ENCODE measurements around the gene UST. TPM values are rescaled to one million over a fixed set of nuclear protein-coding genes. Genes with fewer than 3 reads are reported as not detected.
A peak's percentile ranks its signal among the peaks of the same experiment; 100 is the strongest.

Gene UST
- total and polyA plus RNA-seq, 2 donors (not counting 1 experiment from before 2014, with no cell fraction given), result 7.3 to 16.9 TPM

DNA sequence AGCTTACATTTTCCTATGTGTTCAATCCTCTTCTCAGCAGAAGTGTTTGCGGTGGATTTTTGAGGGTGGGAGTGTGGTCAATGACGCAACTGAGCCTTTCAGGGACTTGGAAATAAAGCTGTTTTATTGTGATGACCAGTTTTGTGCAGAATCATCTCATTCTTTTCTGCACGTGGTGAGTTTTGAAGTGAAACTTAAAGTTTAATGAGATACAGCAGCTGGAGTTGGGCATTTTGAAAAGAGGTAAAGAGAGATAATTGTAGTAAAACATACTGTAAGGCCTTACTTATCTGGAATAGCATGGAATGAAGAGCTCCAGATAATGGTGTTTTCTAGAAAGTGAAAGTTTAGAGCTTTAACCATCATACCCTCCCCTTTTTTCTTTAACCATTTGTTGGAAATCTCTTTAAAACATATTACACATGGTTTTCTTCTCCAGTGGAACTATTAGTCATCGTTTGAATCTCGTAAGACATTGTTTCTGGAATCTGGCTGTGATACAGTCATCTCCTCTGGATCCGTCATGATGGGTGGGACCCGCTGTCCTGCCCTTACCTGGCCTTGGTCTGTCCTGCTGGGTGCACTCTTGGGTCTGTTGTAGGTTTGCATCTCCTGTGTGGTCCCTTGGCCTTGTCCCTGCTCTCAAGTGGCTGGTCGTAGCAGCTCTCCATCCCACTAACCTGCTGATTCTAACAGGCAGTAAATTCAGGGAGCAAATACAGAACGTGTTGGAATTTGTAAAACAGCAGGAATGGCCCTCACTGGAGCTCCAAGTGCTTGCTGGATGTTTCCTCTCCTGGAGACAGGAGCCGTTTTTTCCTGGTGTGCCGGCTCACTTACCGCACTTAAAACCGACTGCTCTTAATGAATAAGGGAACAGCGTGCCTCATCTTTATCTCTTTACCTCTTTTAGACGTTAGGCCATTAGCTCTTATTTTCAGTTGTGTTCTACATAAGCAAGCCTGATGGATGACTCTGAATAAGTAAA lies 29.8 kb downstream of the UST start:
- 96% methylated on average over 8 of the region's 15 CpGs for WGBS (ENCODE audit: insufficient coverage)
- Histone ChIP-seq H3K4me2 (replicated peaks; ENCODE audit: low read depth, low read length, poor library complexity, severe bottlenecking) (peak overlapping the region; percentile 32), H2AFZ (ENCODE audit: insufficient read depth, low read depth, low read length, poor library complexity, severe bottlenecking) (no peak overlapping the region), H3K36me3 (replicated peaks in 1 of 2; ENCODE audit: control extremely low read depth in 1 of 2, control insufficient read depth in 1 of 2, extremely low read depth in 1 of 2, insufficient read depth in 2 of 2, low read length in 1 of 2) (no peaks in the 10 kb centered on the region), H3K9ac (ENCODE audit: low read length) (peak overlapping the region; percentile 11), H3K79me2 (ENCODE audit: control insufficient read depth, insufficient read depth, low read length) (peaks cover 96% of the 10 kb centered on the region), H3K9me3 (ENCODE audit: control extremely low read depth in 1 of 3, control insufficient read depth in 2 of 3, insufficient read depth in 1 of 3, low read length in 2 of 3) (no peaks in the 10 kb centered on the region), H3K4me3 (ENCODE audit: control extremely low read depth in 1 of 5, extremely low read depth in 1 of 5, insufficient read depth in 1 of 5, low read depth in 2 of 5, low read length in 4 of 5) (no peak overlapping the region), H3K4me1 (ENCODE audit: control insufficient read depth in 2 of 2, insufficient read depth in 2 of 2, low read length in 2 of 2) (peaks cover 35% of the 10 kb centered on the region in 2 donors), H3K27ac (ENCODE audit: low read length in 2 of 2) (no peak overlapping the region), H4K20me1 (ENCODE audit: control insufficient read depth, insufficient read depth, low read length, poor library complexity, severe bottlenecking) (no peaks in the 10 kb centered on the region), H3K27me3 (replicated peaks in 1 of 4; ENCODE audit: control extremely low read depth in 1 of 4, control insufficient read depth in 3 of 4, insufficient read depth in 4 of 4, low read length in 3 of 4) (no peaks in the 10 kb centered on the region)
- POLR2A ChIA-PET, result no interaction called here
- no peak for ATAC-seq (ENCODE audit: low read depth)
- intact Hi-C loops (cut with micrococcal nuclease), result no loop called here
- Mint-ChIP-seq H3K27me3 (no peaks in the 10 kb centered on the region), H3K27ac (peak overlapping the region; percentile 32), H3K4me1 (peaks cover 52% of the 10 kb centered on the region), H3K9me3 (ENCODE audit: insufficient read depth) (no peaks in the 10 kb centered on the region), H3K4me3 (peak overlapping the region; percentile 2)
- DNase-seq, result no peak
- TF ChIP-seq CTCF (IDR thresholded peaks at IDR 0.05), result no peak
- TF ChIP-seq EZH2 (IDR thresholded peaks at IDR 0.05; ENCODE audit: borderline replicate concordance, insufficient read depth, low read depth, low read length, poor library complexity, severe bottlenecking), result no peak
- CTCF ChIA-PET, result interaction anchor here (0.7 to 2.9 kb wide), 3 partner anchors 15 to 29 kb away, joined by 3 to 14 read pairs (median 5); partner anchors contain the start of gene UST

GRCh38 chr6:148779142-148779562 lies 32.3 kb downstream of the UST start:
- H3K27ac ChIP-seq (ENCODE audit: low read length in 2 of 2), result no peak overlapping the region
- H3K9me3 Mint-ChIP-seq (ENCODE audit: insufficient read depth), result no peaks in the 10 kb centered on the region
- no peaks in the 10 kb centered on the region for H3K36me3 ChIP-seq (replicated peaks in 1 of 2; ENCODE audit: control extremely low read depth in 1 of 2, control insufficient read depth in 1 of 2, extremely low read depth in 1 of 2, insufficient read depth in 2 of 2, low read length in 1 of 2)
- H3K4me3 ChIP-seq (ENCODE audit: control extremely low read depth in 1 of 5, extremely low read depth in 1 of 5, insufficient read depth in 1 of 5, low read depth in 2 of 5, low read length in 4 of 5), result no peak overlapping the region
- ATAC-seq (ENCODE audit: low read depth), result no peak
- H3K9me3 ChIP-seq (ENCODE audit: control extremely low read depth in 1 of 3, control insufficient read depth in 2 of 3, insufficient read depth in 1 of 3, low read length in 2 of 3), result no peaks in the 10 kb centered on the region
- peaks cover 89% of the 10 kb centered on the region for H3K79me2 ChIP-seq (ENCODE audit: control insufficient read depth, insufficient read depth, low read length)
- H3K4me3 Mint-ChIP-seq, result no peak overlapping the region
- no peaks in the 10 kb centered on the region for H3K27me3 ChIP-seq (replicated peaks in 1 of 4; ENCODE audit: control extremely low read depth in 1 of 4, control insufficient read depth in 3 of 4, insufficient read depth in 4 of 4, low read length in 3 of 4)
- H2AFZ ChIP-seq (ENCODE audit: insufficient read depth, low read depth, low read length, poor library complexity, severe bottlenecking), result no peak overlapping the region
- H3K27me3 Mint-ChIP-seq, result no peaks in the 10 kb centered on the region
- no peak for TF ChIP-seq EZH2 (IDR thresholded peaks at IDR 0.05; ENCODE audit: borderline replicate concordance, insufficient read depth, low read depth, low read length, poor library complexity, severe bottlenecking)
- no peak for TF ChIP-seq CTCF (IDR thresholded peaks at IDR 0.05)
- ChIA-PET CTCF (interaction anchor here (0.9 kb wide), 1 partner anchor 9 kb away, joined by 3 read pairs; no protein-coding TSS in a partner anchor), POLR2A (no interaction called here)
- no peak for DNase-seq
- H3K4me1 Mint-ChIP-seq, result peaks cover 49% of the 10 kb centered on the region
- no peak overlapping the region for H3K9ac ChIP-seq (ENCODE audit: low read length)
- peaks cover 30 to 31% of the 10 kb centered on the region in 2 donors for H3K4me1 ChIP-seq (ENCODE audit: control insufficient read depth in 2 of 2, insufficient read depth in 2 of 2, low read length in 2 of 2)
- no peaks in the 10 kb centered on the region for H4K20me1 ChIP-seq (ENCODE audit: control insufficient read depth, insufficient read depth, low read length, poor library complexity, severe bottlenecking)
- H3K4me2 ChIP-seq (replicated peaks; ENCODE audit: low read depth, low read length, poor library complexity, severe bottlenecking), result no peak overlapping the region
- H3K27ac Mint-ChIP-seq, result peak overlapping the region; percentile 15
- 94% methylated on average over 3 of the region's 6 CpGs for WGBS (ENCODE audit: insufficient coverage)
- intact Hi-C loops (cut with micrococcal nuclease), result no loop called here
